Upper lobe of left lung (tissue), 4 donors: Measurements from ENCODE around the gene ACTR1B.

Experiments used
- CTCF ChIP-seq, 6 experiments: fragments of 450-650 bp in 4 of 6; fragments of 200-600 bp in 2 of 6; sonication (generic) in 2 of 6; IDR thresholded peaks; one replicate each; pipeline ENCODE4 v1.5.1; 2016 to 2019; ENCODE audit warnings: antibody characterized with exemption in 6 of 6
- EP300 ChIP-seq, 4 donors: sonication (generic); formaldehyde crosslinking; IDR thresholded peaks; one replicate each; pipeline ENCODE4 v1.5.1; 2017; ENCODE audit warnings: antibody characterized with exemption in 4 of 4, control low read depth in 2 of 4
- POLR2A ChIP-seq, 4 donors: fragments of 450-650 bp; IDR thresholded peaks; one replicate each; pipeline ENCODE4 v1.5.1; 2016 to 2017; ENCODE audit warnings: antibody characterized with exemption in 4 of 4, mild to moderate bottlenecking in 2 of 4
- POLR2AphosphoS5 ChIP-seq, 2 donors: sonication (generic); formaldehyde crosslinking; IDR thresholded peaks; one replicate each; pipeline ENCODE4 v1.5.1; 2017; ENCODE audit warnings: antibody characterized with exemption in 2 of 2

- TF ChIP-seq CTCF (IDR thresholded peaks at IDR 0.05) (no peak), POLR2A (IDR thresholded peaks at IDR 0.05) (no peak), EP300 (IDR thresholded peaks at IDR 0.05) (no peak), POLR2AphosphoS5 (IDR thresholded peaks at IDR 0.05) (no peak)
Observed at GRCh38 chr2:97651114-97651513, 12.7 kb downstream of the ACTR1B start.
